HCEC 1CT (cell line): Measurements from ENCODE around the gene RNASET2.
A peak's percentile ranks its signal among the peaks of the same experiment; 100 is the strongest.

Experiments
- DNase-seq: peaks from one replicate; pipeline ENCODE4 v3.0.0-alpha.2; 2017

RNASET2 gene

DNA sequence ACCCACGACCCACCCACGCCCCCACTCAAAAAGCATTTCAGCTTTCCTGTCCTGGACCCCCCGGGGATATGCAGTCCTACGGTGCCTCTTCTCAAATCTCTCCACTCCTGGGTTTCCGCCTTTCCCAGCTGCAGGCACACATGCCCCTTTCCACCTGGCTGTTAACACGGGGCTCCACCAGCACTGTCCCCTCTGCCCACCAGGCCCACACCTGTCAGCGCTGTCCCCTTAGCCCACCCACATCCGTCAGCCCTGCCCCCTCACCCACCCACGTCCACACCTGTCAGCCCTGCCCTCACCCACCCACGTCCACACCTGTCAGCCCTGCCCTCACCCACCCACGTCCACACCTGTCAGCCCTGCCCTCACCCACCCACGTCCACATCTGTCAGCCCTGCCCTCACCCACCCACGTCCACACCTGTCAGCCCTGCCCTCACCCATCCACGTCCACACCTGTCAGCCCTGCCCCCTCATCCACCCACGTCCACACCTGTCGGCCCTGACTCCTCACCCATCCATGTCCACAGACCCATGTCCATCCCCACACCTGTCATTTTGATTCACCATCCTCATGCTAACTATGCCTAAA is 11.6 kb downstream of the RNASET2 start:
- no peak for DNase-seq

DNA sequence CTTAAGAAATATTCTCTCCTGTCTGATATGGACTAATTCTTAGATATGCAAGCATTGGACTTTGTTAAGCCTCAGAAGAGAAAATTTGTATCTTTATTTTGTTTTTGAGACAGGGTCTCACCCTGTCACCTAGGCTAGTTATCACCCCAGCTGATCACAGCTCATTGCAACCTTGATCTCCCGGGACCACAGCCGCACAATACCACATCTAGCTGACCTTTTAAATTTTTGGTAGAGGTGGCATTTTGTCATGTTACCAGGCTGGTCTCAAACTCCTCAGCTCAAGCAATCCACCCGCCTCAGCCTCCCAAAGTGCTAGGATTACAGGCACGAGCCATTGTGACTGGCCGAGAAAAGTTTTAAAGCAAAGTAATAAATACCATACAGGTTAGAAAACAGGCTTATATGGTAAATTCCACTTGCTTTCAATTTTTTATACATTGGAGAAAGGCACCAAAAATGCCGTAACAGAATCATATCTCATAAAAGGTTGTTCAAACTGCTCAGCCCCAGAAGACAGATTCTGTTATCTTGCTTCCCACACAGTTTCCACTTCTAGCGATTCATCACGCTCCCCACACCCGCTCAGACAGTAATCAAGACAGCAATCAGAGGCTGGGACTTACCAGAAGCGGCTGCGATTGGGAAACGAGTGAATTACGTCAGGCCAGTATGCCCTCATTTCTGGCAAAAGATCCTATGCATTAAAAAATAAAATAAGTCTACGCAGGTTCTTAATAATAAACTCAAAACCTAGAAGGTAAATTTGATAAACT is 13.8 kb downstream of the RNASET2 start:
- no peak for DNase-seq

DNA sequence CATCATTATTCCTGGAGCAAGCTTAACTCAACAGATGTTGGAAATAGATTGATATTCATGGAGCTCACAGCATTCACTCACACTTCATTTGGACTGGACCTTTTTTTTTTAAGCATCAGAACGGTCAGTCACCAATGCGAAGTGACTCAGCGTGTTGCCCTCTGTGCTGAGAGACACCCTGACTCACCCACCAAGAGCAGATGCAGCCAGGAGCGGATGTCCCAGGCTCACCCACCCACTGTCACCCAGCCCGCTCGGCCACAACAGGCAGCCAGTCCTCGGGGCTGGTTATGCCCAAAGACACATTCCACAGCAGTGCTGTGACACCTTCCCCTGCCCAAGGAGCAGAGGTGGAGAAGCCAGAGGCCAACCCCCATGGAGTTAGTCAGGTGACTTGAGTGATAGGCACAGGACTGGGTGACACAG is 15.7 kb downstream of the RNASET2 start:
- DNase-seq: peak; percentile 45

DNA sequence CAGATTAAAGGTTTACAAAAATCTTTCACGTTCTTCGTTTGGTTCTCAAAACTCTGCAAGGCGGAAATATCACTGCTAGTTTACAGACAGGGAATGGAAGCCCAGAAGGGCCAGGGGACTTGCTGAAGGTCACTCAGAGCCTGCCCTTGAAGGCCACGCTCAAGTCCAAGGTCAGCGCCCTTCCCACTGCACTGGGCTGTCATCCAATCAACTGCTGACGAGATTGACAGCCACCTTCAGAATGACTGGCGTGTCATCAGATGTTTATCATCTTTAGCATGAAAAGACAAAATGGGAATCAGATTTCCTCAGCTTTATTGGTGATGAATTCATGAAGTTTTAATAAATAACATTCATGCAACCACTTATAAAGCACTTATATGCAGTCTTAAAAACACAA is 16.5 kb downstream of the RNASET2 start:
- no peak for DNase-seq

DNA sequence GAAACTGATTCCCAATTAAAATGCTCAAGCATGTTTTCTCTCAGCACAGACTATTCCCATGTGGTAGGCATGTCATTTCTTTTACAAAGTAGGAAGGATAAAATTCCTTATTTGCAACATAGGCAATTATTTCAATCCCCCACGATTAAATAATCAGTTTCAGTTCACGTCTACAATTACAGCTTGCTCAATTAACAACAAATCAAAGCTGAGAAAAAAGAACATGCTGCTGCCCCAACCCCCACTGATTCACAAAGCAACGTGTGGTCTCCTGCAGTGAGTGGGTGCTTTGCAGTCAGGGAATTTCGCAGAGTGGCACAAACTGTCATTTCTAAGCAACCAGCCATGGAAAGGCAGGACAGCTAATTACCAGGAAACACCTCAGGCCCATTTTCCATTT is 17.0 kb downstream of the RNASET2 start:
- no peak for DNase-seq

DNA sequence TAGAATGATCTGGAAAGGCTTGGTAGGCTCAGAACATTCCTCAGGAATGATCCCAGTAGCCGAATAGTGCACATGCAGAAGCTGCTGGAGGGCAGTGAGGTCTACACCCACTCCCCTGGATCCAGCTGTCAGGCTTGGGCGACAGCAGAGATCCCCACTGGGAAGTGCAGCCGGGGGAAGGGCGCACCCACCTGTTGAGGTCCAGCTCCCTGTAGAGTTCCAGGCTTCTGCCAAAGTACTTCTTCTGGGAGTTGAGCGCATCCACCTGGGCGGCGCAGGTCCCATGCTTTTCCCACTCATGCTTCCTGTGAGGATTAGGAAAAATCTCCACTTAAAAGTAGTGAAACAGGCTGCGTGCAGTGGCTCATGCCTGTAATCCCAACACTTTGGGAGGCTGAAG is 17.6 kb downstream of the RNASET2 start:
- DNase-seq: no peak

DNA sequence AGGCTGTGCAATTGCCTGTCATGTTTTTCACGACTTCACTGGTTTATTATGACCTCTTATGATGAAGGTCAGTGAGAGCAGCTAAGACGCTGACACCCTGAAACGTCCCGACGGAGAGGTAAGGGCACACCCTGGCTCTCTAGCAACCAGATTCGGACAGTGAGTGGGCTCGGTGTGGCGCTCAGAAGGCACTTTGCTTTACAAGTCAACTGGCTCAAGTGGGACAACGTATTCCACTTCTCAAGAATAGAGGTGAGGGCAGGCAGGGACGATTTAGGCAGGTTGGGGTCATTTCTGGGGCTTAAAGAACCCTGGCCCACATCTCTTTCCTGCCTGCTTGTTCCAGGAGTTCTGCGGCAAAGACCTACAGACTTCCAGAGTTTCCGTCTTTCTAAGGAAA is 18.2 kb downstream of the RNASET2 start:
- no peak for DNase-seq

DNA sequence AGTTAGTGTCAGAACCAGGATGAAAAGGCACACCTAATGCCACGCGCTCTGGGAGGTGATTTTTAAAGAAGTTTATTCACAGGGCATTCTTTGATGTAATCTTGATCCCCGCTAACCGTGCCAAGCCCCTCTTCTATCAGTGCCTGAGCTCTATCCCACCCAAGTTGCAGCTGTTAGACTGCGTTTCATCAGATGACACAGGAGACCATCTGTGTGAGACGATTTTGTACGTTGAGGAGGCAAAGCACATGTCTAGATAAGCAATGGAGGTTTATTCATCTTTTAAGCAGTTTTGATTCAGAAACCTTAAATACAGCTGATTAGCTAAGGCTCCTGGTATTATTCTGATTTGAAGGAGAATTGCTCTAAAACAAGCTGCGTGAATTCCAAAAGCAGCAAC is 18.6 kb downstream of the RNASET2 start:
- no peak for DNase-seq

DNA sequence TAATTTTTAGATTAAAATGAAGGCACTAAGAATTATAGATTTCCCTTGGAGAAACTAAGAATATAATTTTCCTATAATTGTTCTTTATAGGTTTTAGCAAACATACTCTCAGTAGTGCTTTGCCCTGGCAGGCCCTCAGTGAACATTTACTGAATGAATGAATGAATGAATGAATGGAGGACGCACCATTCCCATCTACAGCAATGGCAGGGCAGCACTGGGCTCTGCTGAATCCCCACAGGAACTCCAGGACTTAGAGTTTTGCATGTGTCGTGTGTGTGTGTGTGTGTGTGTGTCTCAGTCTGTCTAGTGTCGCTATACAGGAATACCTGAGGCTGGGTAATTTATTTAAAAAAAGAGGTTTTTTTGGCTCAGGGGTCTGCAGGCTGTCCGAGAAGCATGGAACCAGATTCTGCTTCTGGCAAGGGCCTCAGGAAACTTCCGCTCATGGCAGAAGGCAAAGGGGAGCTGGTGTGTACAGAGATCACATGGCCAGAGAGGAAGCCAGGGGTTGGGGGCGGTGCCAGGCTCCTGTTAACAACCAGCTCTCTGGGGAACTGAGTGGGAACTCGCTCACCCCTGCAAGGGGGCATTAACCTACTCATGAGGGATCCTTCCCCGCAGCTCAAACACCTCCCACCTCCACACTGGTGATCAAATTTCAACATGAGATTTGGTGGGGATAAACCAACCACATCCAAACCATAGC is 20.1 kb downstream of the RNASET2 start:
- no peak for DNase-seq

DNA sequence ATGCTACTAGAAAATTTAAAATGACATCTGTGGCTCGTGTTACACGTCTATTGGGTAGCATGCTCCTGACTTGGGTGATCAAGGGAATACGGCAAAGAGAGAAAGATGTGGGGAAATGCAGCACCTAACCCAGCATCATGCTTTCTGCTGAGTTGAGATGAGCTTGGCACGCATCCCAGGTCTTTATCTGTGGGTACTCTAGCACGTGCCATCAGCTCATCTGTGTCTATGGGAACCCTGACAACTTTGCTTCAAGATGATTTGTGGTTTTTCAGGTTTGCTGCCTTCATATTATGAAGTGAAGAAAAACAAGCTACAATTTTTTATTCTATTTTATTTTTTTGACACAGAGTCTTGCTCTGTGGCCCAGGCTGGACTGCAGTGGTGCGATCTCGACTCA is 21.0 kb downstream of the RNASET2 start:
- no peak for DNase-seq

DNA sequence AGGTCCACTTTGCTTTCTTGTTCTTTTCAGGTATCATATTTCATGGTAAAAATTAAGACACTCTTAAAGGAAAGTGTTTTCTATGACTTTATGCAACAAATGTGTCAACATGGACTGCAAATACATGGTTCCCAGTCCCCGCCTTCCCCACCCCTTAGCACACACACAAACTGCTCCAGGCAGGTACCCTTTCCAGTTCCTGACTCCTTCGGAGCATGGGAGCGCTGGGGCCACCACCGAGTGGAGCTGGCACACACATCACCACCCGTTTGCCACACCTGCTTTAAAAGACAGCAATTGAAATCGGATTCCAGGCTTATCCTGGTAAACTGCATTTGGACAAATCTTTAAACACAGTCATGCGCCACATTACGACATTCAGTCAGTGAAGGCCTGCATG is 22.2 kb downstream of the RNASET2 start:
- no peak for DNase-seq

DNA sequence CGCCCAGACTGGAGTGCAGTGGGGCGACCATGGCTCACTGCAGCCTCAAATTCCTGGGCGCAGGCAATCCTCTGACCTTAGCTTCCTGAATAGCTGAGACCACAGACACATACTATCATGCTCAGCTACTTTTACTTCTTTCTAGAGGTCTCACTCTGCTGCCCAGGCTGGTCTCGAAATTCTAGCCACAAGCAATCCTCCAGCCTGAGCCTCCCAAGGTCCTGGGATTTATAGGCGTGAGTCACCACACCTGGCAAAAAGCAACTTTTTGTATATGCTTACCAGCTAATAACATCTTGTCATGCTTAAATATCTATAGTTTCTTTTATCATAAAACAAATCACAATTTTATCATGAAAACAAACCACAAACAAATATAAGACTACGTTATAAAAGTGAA is 23.0 kb downstream of the RNASET2 start:
- DNase-seq: no peak

DNA sequence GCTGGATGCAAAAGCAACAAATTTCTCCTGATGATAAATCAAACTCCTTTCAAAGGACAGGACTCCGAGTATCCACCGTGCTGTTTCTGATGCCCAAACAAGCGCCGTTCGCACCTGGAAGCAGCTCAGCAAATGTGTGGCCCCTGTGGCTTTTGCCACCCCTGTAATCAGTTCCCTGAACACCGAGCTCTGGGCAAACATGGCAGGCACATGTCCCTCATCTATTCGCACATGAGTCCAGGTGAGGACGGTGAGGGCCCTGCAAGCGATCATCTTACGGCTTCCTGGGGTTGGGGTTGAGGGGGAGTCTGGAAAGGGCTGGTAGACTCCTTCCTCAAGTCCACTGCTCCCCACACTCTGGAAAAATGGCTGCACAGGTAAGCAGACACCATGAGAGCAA is 23.7 kb downstream of the RNASET2 start:
- DNase-seq: no peak

DNA sequence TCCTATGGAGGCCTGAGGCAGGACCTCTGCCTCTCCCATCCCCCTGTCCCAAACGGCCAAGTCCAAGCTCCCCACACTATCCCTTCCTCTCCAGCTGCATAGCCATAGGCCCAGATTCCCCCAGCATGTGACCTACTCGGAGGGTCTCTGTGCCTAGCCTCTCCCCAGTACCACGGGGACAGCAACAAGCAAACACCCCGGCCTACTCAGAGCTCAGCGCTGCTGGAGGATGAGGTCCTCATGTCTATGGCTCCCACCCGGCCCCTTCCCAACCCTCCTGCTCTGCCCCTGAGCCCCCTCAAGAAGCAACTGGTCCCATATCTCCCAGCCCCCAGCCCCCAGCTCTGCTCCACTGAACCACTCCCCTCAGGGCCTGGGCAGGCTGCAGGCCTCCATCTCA is 24.2 kb downstream of the RNASET2 start:
- no peak for DNase-seq

DNA sequence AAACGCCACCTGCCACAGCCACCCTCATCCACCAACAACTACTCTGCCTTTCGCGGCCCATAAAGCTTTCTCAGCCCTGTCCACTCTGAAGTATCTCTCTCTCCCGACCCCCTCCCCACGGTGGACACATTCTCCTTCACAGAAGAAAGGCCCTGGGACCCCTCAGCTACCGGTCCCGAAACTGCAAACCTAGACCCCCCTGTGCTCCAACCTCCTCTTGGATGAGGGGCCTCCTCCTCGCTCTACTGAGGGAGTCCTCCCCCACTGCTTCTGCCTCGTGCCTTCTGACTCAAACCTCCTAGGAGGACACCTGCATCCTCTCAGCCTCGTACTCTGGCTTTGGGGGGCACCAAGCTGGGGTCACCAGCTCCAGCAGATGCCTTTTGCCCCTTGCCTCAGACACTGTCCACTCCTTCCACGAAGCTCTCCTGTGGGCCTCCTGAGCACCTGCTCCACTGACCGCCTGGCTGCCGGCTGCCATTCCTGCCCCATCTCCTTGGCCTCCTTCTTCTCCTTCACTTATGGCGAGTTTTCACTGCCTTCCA is 24.9 kb downstream of the RNASET2 start:
- DNase-seq: no peak

DNA sequence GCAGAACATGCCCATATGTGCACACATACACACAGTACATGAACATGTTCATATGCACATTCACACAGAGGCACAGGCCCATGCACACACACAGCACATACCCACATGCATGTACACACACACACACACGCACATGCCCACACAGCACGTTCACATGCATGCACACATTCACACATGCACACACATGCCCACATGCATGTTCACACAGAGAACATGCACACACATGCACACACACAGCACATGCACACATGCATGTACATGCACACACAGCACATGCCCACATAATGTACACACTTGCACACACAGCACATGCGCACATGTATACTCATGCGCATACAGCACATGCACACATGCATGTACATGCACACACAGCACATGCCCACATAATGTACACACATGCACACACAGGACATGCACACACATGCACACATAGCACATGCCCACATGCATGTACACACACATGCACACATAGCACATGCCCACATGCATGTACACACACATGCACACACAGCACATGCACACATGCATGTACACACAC is 25.9 kb downstream of the RNASET2 start:
- DNase-seq: no peak

DNA sequence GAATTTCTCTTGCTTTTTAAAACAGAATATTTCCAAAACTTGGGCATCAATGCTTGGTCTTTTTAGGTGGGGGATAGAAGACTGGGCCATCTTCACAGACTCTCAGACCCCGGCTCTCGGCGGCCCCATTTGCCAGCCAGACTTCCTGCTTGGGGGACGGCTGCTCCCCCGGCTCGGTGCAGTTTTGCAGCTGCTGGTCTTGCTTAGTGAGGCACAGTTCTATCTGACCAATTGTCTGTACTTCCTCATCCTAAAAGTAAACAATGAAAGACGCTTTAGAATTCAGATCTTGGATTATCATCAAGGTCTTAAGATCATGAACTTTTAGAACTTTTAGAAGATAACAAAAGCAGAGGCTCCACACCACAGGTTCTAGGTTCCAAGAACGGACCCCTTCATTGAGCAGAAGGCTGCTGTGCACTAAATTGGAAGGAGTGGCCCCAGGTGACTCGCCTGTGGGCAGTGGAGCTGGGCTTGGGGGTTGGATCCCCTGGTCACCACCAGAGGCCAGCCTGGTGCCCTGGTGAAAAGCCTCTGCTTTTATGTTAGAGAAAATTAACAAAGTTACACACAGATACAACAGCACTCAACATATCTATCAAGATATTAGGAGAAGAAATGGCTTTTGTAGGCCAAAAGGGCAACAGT is 26.7 kb downstream of the RNASET2 start:
- DNase-seq: no peak

DNA sequence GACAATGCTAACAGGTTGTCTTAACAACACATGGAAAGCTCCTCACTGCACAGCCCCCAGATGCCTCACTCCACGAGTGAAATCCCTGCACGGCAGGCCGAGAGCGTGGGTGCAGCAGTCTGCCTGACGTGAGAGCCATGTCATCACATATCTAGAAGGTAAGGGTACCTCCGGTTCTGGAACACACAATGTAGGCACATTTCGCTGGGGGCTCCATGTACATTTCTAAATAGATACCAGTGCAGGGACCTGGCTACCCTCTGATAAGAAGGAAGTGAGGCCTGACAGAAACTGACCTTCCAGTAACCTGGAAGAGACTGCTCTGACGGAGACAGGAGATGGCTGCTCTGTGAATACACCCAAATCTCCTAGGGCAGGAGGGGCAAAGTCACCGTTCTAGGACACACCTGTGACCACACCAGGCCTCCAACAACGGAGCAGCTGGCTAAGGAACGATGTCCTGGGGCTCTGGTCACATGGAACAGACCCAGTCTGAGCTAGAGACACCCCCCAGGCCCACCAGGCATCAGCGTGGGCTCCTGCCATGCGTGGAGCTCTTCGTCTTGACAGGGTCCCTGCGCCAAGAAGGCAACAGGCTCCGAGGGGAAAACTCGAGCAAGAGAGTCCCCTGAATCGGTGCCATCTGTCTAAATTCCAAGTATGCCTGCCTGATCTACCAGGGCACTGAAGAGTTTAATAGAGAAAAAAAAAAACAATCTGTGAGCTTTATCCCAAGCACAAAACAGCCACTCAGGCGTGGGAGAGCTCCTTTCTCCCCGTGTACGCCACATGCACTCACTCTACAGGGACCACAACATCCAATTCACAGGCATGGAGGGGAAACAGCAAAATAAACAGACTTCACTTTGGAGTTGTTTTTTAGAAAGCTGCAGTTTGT is 27.5 kb downstream of the RNASET2 start:
- DNase-seq: no peak

DNA sequence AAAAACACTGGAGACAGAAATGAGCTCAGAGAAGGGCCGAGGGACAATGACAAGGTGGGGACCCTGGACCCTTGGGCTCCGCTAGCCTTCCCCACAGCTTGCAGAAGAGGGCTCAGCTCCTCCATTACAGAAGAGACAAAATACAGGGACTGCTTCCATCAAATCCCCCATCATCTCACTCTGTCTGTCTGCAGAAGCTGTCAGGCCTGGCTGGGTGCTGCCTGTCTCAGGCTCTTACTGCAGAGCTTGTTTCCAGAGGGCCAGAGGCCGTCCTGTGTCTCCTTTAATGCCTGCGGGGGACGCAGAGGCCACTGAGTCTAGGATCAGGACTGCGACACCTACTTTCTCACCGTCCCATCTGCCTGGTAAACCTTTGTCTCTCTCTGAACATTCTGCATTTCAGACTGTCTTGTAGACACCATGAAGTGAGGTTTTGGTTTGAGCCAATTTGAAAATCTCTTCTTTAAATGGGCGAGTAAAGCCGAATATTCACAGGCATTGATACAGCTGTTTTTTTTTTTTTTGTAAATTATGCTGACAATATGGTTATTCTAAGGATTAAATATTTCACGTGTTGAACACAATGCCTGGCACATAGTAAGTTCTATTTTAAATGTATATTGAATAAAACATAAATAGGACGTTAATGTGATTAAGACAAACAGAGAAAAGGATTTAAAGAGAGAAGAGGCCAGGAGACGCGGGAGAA is 28.3 kb downstream of the RNASET2 start:
- DNase-seq: no peak

DNA sequence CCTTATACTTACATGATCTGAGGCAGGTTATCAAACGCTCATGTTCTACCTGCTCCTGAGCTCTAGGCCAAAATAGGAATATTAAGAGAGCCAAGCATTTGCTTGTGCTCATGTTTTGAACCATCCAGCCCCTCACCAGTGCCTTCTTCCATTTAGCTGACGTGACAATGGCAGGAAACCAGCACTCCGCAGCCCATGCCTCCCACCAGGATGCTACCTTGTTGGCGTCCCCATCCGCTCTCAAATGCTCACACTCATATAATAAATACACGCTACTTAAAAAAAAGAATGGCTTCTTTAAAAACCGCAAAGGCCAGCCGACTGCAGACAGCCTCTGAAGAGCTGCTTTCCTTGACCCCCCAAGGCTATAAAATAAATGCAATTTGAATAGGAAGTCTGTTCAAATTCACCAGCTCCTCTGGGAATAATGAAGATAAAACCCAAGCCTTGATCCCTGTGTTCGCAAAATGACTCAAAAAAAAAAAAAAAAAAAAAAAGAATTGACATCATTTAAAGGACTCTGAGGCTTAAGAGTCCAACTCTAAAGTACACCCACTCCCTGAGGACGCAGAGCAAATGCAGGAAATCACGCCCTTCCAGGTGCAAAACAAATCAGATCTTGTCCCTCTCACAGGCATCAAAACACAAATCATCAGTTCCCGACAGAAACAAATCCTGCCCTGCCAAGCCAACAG is 29.0 kb downstream of the RNASET2 start:
- DNase-seq: no peak

DNA sequence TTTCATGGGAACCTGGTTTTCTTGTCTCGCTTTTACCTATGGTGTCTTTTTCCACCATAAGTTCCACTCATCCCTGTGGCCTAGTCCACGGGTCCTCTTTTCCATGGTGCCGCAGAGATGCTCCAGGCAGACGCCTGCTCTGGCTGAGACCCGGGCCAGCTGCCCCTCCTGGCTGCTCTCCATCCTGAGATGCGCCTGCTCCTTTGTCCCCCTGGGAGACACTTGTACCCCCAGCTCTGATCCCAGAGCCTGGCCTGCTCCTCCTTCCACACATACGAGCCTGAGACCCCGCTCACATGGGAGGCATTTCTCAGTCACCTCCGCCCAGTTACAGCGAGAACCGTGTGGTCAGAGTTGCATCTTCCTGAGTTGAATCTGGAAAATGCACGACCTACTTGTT is 29.6 kb downstream of the RNASET2 start:
- DNase-seq: no peak
